Head of caudate nucleus (tissue), 42 donors: Measurements from ENCODE around the gene TTC12.
"Not testable (repeated sequence)": the region's sequence is repeated elsewhere in the genome, so short reads cannot be mapped to it uniquely, and the experiment has no call there.

Experiments
- DNase-seq, 42 donors: peaks; one replicate each; pipeline versions ENCODE4 v3.0.0 to v3.0.0-alpha.2; 2020 to 2021; ENCODE audit warnings: mixed read lengths in 7 of 42
- intact Hi-C: fragments of 100-400 bp; cut with DNase I; formaldehyde crosslinking; loops from one replicate; pipeline ENCODE4 v1.15.0; 2022

TTC12 gene

GRCh38 chr11:113279591-113279990 lies 34.8 kb upstream of the TTC12 start:
- peak in 1 of 42 donors; percentile 30 for DNase-seq
- intact Hi-C loops = loop anchor here (10.0 kb wide), 1 partner anchor 315 kb away; the partner anchor contains the start of gene NCAM1

- DNase-seq = peak in 1 of 42 donors; percentile 27
- intact Hi-C loops = loop anchor here (10.0 kb wide), 1 partner anchor 626 kb away; no protein-coding TSS in a partner anchor
Measured at GRCh38 chr11:113281052-113281725, 33.2 kb upstream of the TTC12 start.

- DNase-seq = peak in 1 of 42 donors; percentile 31
- intact Hi-C loops = loop anchor here (10.0 kb wide), 1 partner anchor 628 kb away; no protein-coding TSS in a partner anchor
Measured at GRCh38 chr11:113282898-113283437, 31.4 kb upstream of the TTC12 start.

GRCh38 chr11:113283881-113284280 lies 30.5 kb upstream of the TTC12 start:
- no peak for DNase-seq
- intact Hi-C loops = loop anchor here (10.0 kb wide), 1 partner anchor 629 kb away; no protein-coding TSS in a partner anchor

DNA sequence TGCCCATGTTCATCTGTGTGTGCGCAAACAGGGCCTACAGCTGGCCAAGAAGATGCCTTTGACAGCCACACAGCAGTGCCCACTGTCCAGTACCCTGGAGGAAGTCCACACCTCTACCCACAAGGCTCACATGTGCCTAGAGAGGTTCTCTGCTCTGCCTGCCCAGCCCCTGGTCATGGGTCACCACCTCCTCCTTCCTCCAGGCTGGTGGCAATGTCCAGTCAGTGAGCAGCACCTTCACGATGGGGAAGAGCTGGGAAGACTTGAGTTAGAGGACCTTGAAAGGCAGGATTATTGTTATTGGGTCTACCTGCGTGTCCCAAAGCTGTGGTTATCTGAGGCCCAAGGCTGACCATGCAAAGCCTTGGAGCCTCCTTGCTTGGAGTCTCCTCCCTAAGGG lies 28.4 kb upstream of the TTC12 start:
- intact Hi-C loops = loop anchor here (5.0 to 10.0 kb wide), 2 partner anchors 631 to 699 kb away; no protein-coding TSS in a partner anchor
- peak in 1 of 42 donors; percentile 24 for DNase-seq

DNA sequence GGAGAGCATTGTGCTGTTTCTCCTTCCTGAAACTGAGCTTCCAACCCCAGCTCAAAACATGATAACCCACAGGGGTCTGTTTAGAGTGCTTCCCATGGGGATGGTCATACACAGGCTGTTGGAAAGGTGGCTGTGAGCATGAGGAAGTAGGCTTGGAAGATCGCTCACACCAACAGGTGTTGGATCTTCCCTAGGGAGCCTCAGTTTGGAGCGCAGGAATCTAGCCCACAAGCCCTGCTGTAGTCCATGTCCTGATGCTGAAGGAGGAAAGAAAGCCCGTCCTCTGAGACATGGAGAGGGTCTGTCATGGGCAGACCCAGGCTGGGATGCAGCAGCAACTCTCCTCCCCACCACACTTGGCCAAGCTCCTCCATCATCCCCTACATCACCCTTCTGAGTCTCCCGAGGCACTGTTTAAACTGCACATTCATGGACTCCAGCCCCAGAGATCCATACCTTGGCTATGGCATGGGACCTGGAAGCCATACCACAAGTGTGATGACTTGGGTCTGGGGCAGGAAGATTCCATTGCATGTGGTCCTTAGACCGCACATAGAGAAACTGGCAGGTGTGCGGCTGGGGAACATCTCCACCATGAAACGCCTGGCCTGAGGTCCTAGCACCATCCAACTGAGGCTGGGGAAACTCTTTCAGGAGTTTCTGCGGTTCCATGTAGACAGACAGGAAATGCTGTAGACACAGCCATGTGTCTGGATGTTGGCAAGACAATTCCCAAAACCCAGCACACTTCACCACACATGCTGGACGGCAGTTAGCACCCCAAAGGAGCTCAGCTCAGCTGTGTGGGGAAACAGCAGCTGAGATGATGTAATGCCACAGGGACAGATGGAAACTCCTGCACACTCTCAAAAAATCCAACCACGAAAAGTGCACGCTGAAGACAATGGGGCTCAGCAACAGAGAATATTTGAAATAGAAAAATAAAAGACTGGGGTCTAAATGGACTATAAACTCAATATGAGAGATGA lies 27.6 kb upstream of the TTC12 start:
- intact Hi-C loops = loop anchor here (5.0 to 10.0 kb wide), 2 partner anchors 632 to 700 kb away; no protein-coding TSS in a partner anchor
- peak in 2 of 42 donors; percentile 28 to 33 for DNase-seq

DNA sequence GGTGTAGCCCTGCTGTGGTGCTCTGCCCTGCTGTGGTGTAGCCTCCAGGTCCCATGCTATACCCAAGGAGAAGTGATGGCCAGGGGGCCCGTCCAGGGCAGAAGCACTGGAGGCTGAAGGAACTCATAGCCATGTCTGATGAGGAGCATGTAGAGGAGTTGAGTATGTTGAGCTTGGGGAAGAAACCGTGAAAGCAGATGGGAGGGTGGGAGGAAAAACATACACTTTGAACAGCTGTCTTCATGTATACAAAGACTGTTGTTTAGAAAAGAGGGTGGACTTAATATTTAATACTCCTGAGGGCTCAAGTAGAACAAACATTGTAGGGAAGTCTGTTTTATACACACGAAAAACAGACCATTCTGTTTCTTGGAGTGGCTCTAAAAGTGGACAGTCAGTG lies 26.6 kb upstream of the TTC12 start:
- DNase-seq = peak in 2 of 42 donors; percentile 2 to 24
- intact Hi-C loops = loop anchor here (5.0 to 10.0 kb wide), 2 partner anchors 633 to 700 kb away; no protein-coding TSS in a partner anchor

DNA sequence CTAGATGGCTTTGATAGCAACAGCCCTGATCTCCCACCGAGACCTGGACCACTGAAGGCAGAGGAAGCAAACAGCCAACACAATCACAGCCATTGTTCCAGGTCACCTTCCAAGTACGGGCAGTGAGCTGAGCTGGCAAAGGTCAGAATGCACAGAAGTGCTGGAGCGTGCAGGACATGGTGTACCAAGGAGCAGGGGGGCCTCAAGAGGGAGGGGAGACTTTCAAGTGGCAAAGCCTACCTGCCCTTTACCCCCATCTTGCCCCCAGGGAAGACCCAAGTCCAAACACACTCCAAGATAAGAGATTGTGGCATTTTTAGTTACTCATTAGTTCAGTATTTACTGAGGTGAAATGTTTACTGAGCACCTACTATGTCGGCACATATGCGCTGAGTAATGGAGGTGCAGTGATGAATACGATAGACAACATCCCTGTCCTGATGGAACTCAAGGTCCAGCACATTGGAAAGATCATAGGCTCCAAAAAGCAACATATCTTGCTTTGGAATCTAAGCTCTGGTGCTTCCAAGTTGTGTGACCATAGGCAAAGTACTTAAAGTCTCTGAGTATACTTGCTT lies 26.0 kb upstream of the TTC12 start:
- intact Hi-C loops = loop anchor here (5.0 to 10.0 kb wide), 2 partner anchors 634 to 701 kb away; no protein-coding TSS in a partner anchor
- DNase-seq = peak in 2 of 42 donors; percentile 16 to 22

DNA sequence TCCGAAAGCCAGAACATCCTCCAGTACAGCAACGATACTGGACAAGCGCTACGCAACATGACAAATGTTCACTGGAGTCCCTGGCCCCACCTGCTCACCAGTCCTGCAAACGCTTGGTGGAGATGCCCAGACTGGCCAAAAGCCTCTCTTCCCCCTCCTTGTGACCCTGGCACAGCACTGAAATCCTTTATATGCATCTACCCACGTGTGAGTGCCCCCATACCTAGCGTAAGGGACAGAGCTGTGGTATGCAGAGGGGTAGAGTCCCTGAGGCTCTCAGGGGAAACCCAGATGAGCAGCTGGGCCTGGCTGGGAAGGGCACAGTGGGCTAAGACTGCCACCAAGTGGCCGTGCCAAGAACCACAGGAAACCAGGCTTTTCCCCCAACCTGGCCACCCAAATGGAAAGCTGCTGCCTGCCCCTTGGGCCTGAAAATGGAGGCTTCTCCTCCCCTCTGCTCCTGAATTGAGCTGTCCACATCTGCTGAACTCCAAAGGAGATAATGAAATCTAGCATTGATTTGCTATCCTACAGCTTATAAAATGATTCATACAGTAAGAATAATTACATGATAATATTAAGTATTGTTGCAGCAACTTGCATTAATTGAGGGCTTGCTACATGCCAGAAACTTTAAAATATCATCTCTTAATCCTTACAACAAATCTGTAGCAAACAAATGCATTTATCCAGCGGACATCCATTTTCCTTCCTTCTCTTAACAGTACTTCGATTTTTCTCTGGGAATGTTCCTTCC lies 24.8 kb upstream of the TTC12 start:
- DNase-seq = peak; percentile 52 to 90 (median 75)
- intact Hi-C loops = loop anchor here (5.0 to 10.0 kb wide), 3 partner anchors 635 to 1002 kb away; no protein-coding TSS in a partner anchor

GRCh38 chr11:113293936-113294335 lies 20.4 kb upstream of the TTC12 start:
- no peak for DNase-seq
- intact Hi-C loops = loop anchor here (5.0 kb wide), 1 partner anchor 1007 kb away; no protein-coding TSS in a partner anchor

DNA sequence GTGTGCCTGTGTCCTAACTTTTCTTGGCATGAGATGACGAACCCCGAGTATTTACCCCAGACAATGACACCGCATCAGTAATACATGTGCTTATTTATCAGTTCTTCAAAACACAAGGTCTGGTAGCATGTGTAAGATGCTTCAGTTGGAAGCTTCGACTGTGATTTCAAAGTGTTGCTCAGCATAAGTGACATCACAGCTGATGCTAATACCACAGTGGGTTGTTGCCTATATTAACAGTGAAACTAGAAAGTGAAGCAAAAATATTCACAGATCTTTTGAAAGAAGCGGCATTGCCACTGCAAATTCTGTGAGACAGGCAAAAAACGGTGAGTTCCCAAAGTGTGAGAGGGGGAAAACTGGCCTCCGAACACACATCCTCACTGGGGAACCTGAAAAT lies 18.4 kb upstream of the TTC12 start:
- DNase-seq = no peak
- intact Hi-C loops = no loop called here

DNA sequence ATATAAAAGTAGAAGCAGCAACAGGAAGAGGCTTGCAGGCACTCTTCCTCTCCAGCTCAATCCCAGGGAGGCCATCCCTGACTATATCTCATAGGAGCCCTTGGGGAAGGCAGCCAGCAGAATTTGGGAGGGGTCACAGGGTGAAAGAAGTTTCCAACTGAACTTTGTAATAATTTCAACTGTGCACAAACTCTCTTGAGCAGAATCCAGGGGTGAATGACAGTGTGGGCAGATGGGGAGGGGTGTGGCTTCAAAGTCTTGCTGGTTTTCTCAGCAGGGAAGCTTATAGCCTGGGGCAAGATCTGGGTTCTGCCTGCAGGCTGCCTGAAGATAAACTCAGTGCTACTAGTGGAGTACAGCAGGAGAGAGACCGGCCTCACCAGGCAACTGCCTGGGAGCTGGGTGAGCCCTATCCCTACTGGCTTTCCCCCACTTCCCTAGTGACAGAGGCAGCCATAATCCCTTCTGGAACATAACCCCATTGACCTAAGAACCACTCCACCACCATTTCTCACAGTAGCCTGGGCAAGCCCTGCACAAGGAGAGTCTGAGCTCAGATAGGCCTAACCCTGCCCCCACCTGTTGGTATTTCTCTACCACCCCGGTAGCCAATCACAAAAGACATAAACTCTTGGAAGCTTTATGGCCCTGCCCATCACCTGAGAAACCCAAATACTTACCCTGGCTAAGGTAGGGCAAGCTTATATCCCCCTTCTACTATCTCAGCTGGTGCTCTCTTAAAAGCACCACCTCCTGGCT lies 17.8 kb upstream of the TTC12 start:
- DNase-seq = peak in 1 of 42 donors; percentile 8
- intact Hi-C loops = no loop called here

- intact Hi-C loops = not testable (repeated sequence)
- DNase-seq = peak in 1 of 42 donors; percentile 1
Measured at GRCh38 chr11:113298496-113298895, 15.9 kb upstream of the TTC12 start.

GRCh38 chr11:113304916-113305315 lies 9.5 kb upstream of the TTC12 start:
- intact Hi-C loops = loop anchor here (2.0 to 5.0 kb wide), 2 partner anchors 227 to 426 kb away; no protein-coding TSS in a partner anchor
- DNase-seq = no peak

DNA sequence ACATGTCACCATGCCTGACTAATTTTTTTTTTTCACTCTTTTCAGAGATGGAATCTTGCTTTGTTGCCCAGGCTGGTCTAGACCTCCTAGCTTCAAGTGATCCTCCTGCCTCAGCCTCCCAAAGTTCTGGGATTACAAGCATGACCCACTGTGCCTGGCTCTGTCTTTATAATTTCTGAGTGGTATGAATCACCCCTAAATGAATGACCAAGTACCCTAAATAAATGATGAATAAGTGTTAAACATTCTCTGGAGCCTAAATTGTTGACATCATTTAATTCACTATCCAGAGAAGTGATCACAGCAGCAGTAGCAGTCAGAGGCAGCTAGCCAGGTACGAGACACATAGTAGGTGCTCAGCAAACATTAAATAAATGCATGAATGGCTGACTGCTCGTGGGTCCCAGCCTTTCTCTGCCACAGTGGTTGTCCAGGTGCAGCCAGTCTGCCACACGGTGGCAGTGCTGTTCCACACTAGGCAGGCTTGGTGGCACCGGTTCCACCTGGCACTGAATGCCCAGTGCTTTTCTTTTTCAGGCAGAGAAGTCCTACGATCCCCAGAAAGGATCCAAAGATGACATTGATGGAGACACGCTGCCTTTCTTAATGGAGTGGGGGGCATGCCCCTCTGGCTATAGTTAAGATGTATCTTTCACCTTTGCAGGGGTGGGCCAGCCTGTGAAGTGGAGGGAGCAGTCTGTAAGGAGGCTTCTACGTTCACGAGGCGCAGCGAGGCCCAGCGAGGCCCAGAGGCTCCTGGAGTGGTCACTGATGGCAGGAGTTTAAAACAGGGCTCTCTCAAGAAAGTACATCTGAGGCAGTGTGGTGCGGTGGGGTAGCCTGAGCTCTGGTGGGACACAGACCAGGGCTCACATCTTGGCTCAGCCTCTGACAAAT lies 8.7 kb upstream of the TTC12 start:
- intact Hi-C loops = loop anchor here (2.0 to 5.0 kb wide), 2 partner anchors 227 to 425 kb away; no protein-coding TSS in a partner anchor
- DNase-seq = peak; percentile 73 to 94 (median 88)

DNA sequence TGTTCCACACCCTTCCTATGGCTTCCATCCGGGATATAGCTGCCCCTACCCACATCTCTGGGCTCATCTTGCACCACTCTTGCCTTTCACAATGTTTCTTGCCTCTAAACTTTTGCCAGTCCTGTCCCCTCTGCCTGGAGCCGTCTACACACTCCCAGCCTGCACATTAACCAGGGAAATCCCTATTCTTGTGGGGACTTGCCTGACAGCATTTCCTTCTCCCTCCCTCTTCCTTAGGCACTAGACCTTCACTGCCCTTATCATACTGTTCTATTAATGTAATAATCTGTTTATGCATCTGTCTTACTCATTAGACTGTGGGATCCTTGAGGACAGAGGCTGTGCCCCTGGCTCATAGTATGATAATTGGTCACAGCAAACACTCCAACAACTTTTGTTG lies 5.8 kb upstream of the TTC12 start:
- intact Hi-C loops = loop anchor here (5.0 kb wide), 1 partner anchor 224 kb away; no protein-coding TSS in a partner anchor

More for the DNA sequence above, 5.8 kb upstream of the TTC12 start:
- no peak for DNase-seq
